ENCODE measurements around the gene TSEN2.
A peak's percentile ranks its signal among the peaks of the same experiment; 100 is the strongest.
"Not testable (repeated sequence)": the region's sequence is repeated elsewhere in the genome, so short reads cannot be mapped to it uniquely, and the experiment has no call there.

The TSEN2 gene

DNA sequence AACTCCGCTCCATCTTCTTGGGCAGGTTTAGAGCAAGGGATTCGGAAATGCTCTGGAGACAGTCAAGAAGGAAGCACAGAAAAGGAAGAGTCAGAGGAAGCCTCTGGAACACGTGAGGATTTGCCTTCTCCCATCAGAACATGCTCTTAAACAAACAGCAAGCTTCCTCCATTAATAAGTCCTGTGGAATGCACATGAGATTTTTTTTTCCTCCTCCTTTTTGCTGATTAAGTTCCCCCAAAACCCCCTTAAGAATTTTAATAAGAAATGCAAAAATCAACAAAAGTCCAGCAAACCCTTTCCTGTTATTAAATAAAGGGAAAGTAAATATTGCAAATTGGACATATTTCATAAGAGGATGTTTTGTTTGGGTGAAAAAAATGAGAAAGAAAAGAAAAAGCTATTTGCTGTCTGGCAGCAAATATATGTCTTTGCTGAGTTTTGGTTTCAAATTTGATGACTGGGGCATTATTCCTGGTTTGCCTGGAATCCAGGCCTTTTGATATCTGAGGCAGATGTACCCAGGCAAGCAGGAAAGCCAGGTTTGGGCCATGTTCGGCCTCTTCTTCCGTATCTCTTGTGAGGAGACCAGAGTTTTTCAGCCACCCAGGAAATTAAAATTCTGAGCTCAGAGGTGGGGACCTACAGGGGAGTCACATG, 7.9 kb upstream of the TSEN2 start:
- Mint-ChIP-seq H3K27me3 (no peaks in the 10 kb centered on the region), H3K36me3 (ENCODE audit: low read depth) (no peaks in the 10 kb centered on the region), H3K4me3 (no peak overlapping the region), H3K4me1 (ENCODE audit: low read depth) (peaks cover 26% of the 10 kb centered on the region), H3K27ac (no peak overlapping the region), H3K9me3 (no peaks in the 10 kb centered on the region)
- no peak for DNase-seq

DNA sequence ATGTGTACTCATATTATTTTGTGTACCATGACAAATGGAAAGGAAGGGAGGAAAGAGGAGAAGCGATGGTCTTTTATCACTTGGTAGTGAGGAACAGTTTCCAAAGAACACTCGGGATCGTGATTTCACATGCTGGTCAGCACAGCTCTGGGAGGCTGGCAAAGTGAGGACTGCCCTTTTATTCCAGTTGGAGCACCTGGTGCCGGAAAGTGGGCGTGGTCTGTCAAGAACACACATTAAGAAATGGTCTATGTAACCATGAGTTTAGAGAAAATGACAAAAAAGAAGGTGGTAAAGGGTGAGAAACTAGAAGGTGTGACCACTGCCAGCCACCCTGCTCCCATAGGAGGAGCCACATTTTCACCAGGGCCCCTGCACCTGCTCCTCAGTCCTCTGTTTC, 7.0 kb upstream of the TSEN2 start:
- DNase-seq = no peak
- Mint-ChIP-seq H3K9me3 (no peaks in the 10 kb centered on the region), H3K36me3 (ENCODE audit: low read depth) (no peaks in the 10 kb centered on the region), H3K4me3 (no peak overlapping the region), H3K27me3 (no peaks in the 10 kb centered on the region), H3K27ac (no peak overlapping the region), H3K4me1 (ENCODE audit: low read depth) (peaks cover 18% of the 10 kb centered on the region)

DNA sequence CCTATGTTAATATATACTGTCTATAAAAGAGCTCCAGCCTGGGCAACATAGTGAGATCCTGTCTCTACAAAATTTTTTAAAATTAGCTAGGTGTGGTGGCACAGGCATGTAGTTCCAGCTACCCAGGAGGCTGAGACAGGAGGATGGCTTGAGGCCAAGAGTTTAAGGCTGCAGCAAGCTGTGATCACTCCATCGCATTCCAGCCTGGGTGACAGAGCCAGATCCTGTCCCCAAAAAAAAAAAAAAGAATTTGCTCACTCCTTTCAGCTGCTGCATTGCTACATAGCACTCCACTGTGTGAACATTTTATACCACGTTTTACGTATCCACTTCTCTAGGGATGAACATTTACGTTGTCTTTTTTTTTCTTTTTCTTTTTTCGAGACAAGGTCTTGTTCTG, 6.0 kb upstream of the TSEN2 start:
- no peak overlapping the region for H3K4me3 Mint-ChIP-seq
- H3K9me3 Mint-ChIP-seq = no peaks in the 10 kb centered on the region
- peaks cover 13% of the 10 kb centered on the region for H3K4me1 Mint-ChIP-seq (ENCODE audit: low read depth)
- H3K27ac Mint-ChIP-seq = no peak overlapping the region
- no peak for DNase-seq
- H3K27me3 Mint-ChIP-seq = no peaks in the 10 kb centered on the region
- H3K36me3 Mint-ChIP-seq (ENCODE audit: low read depth) = no peaks in the 10 kb centered on the region

DNA sequence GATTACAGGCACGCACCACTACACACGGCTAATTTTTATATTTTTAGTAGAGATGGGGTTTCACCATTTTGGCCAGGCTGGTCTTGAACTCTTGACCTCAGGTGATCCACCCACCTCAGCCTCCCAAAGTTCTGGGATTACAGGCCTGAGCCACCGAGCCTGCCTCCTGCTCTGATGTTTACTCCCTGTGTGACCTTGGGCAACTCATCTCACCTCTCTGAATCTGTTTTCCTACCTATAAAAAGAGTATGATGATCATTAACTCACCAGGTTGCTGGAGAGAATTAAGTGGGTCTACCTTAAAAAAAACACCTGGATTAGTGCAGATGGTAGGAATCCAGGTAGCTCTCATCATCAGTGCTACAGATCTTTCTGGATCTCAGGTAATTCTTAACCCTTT, 5.1 kb upstream of the TSEN2 start:
- H3K4me3 Mint-ChIP-seq; DNase-seq; H3K36me3 Mint-ChIP-seq (ENCODE audit: low read depth); H3K27ac Mint-ChIP-seq; H3K9me3 Mint-ChIP-seq; H3K27me3 Mint-ChIP-seq: not testable (repeated sequence)
- H3K4me1 Mint-ChIP-seq (ENCODE audit: low read depth) = peaks cover 19% of the 10 kb centered on the region

DNA sequence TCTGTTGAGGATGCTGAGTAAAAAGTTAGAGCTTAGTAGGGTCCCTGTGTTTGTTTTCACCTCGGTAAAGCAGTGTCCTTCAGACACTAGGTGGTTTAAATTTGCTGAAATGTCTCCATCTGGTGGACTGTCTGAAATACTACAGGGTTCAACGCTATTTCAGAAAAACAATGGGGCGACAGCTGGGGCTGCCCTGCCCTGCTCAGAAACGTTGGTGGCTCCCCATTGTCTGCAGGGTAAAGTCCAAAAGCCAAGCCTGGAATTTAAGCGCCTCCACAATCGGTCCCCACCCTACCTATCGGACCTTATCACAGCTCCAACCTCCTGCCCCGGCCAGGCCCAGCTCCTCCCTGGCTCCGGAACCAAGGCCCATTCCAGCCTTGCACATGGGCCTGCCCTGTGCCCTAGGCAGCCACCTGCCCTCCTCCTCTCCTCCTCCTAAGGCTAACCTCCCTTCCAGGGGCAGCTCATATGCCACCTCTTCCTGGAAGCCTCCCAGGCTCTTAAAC, 4.3 kb upstream of the TSEN2 start:
- Mint-ChIP-seq H3K4me3 (no peak overlapping the region), H3K36me3 (ENCODE audit: low read depth) (peaks cover 7% of the 10 kb centered on the region), H3K27ac (no peak overlapping the region), H3K9me3 (no peaks in the 10 kb centered on the region), H3K27me3 (no peaks in the 10 kb centered on the region), H3K4me1 (ENCODE audit: low read depth) (peaks cover 20% of the 10 kb centered on the region)
- DNase-seq = peak; percentile 50

DNA sequence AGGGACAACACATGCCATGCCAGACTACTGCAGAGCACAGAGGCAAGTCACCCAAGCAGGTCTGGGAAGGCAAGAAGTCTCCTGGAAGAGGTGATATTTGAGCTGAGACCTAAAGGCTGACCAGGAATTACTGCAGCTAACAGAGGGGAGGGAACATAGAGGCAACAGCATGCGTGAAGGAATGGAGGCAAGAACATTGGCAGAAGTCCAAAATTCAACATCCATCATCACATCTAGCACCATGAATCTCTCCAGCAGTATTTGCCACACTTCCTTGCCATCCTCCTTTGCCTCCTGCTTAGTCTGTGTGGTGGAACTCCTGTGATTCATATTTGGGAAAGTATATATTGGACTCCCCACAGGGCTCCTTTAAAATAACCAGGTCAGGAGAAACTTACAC, 870 bp upstream of the TSEN2 start:
- DNase-seq = no peak
- H3K27me3 Mint-ChIP-seq = no peaks in the 10 kb centered on the region
- peak overlapping the region; percentile 96 for H3K27ac Mint-ChIP-seq
- H3K4me1 Mint-ChIP-seq (ENCODE audit: low read depth) = peaks cover 47% of the 10 kb centered on the region
- no peaks in the 10 kb centered on the region for H3K9me3 Mint-ChIP-seq
- H3K36me3 Mint-ChIP-seq (ENCODE audit: low read depth) = peaks cover 37% of the 10 kb centered on the region
- peak overlapping the region; percentile 91 for H3K4me3 Mint-ChIP-seq

DNA sequence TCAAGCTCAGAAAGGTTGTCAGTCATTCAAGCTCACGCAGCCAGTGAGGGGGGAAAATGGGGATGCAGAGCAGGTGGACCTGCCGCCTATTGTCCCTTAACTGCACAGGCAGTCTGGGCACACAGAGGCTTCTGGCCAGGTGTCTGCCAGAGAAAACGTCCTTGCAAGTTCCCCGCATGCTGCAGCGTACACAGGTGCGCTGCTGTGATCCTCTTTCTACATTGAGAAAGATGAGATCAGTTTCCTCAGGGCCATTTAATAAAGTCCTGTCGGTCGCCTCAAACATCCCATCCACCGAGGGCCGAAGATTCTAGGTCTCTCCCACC, 445 bp upstream of the TSEN2 start:
- Mint-ChIP-seq H3K36me3 (ENCODE audit: low read depth) (peaks cover 41% of the 10 kb centered on the region), H3K4me1 (ENCODE audit: low read depth) (peaks cover 51% of the 10 kb centered on the region), H3K27ac (peak overlapping the region; percentile 96), H3K4me3 (peak overlapping the region; percentile 91), H3K27me3 (no peaks in the 10 kb centered on the region), H3K9me3 (no peaks in the 10 kb centered on the region)
- DNase-seq = no peak

DNA sequence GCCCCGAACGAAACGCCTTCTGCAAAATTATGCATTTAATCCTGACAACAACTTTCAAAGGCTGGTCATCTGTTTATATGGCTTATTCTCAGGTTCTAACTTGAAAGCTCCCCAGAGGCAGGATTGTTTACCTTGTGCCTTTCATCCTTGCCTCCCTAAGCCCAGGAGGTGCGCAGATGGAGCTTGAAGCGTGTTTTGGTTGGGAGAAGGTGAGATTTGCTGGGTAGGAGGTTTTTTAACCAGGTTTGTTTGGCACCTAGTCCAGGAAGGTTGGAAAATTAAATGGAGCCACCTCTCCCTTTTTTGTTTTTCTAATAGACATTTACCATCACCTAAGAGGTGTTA, 675 bp downstream of the TSEN2 start:
- Mint-ChIP-seq H3K36me3 (ENCODE audit: low read depth) (peaks cover 51% of the 10 kb centered on the region), H3K9me3 (no peaks in the 10 kb centered on the region), H3K27ac (peak overlapping the region; percentile 96), H3K4me3 (peak overlapping the region; percentile 91), H3K4me1 (ENCODE audit: low read depth) (peaks cover 47% of the 10 kb centered on the region), H3K27me3 (no peaks in the 10 kb centered on the region)
- DNase-seq = no peak

DNA sequence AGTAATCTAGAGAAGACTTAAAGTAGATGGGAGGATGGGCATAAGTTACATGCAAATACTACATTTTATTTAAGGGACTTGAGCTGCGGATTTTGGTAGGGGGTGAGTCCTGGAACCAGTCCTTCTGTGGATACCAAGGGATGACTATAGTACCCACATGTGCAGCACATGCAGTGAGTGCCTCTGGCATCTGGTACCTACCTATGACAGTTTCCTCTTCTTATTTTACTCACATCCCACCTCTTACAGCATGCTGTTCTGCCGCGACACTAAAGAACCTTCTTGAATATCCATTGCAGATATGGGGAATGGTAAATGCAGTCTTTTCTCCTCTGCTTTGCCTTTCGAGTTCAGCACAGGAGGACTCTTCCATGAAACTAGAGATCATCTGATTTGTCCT, 1.7 kb downstream of the TSEN2 start:
- H3K4me3 Mint-ChIP-seq = peak overlapping the region; percentile 91
- peaks cover 61% of the 10 kb centered on the region for H3K36me3 Mint-ChIP-seq (ENCODE audit: low read depth)
- H3K27ac Mint-ChIP-seq = no peak overlapping the region
- peaks cover 48% of the 10 kb centered on the region for H3K4me1 Mint-ChIP-seq (ENCODE audit: low read depth)
- no peaks in the 10 kb centered on the region for H3K9me3 Mint-ChIP-seq
- DNase-seq = no peak
- H3K27me3 Mint-ChIP-seq = no peaks in the 10 kb centered on the region

DNA sequence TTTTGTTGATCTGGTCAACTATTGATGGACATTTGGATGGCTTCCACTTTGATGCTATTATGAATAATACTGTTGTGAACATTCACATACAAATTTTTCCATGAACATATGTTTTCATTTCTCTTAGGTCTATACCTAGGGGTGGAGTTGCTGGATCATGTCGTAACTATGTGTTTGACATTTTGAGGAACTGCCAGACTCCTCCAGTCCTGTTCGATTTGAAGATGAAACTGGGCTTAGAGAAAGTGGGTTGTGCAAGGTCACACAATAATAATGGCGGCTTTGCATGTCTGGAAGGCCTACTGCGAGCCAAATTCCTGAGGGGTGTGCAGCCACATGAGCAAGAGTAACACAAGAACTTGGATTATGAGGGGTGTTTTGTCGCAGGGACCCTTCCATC, 2.6 kb downstream of the TSEN2 start:
- Mint-ChIP-seq H3K4me3 (no peak overlapping the region), H3K9me3 (no peaks in the 10 kb centered on the region), H3K4me1 (ENCODE audit: low read depth) (peaks cover 48% of the 10 kb centered on the region)

DNA sequence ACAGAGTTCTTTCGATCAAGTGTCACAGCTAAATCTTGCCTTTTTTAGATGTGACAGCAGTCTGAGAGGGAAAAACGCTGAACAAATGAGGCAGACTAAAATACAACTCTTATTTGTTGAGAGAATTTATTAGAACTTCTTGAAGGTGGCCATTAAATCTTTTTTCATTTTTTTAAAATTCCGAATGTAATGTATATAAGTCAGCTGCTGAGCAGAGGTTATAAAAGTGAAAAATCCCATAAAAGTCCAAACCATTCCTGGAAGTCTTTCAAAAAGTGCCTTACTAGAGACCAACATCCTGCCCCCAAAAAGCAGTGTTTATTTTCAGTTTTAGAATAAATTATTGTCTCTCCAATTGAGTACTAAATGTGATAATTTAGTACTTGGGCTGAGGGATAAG, 3.1 kb downstream of the TSEN2 start:
- H3K27me3 Mint-ChIP-seq = no peaks in the 10 kb centered on the region
- no peak overlapping the region for H3K4me3 Mint-ChIP-seq
- H3K36me3 Mint-ChIP-seq (ENCODE audit: low read depth) = peaks cover 74% of the 10 kb centered on the region
- peaks cover 48% of the 10 kb centered on the region for H3K4me1 Mint-ChIP-seq (ENCODE audit: low read depth)
- DNase-seq = no peak
- H3K9me3 Mint-ChIP-seq = no peaks in the 10 kb centered on the region
- no peak overlapping the region for H3K27ac Mint-ChIP-seq

More for the DNA sequence above, 2.6 kb downstream of the TSEN2 start:
- Mint-ChIP-seq H3K27me3 (no peaks in the 10 kb centered on the region), H3K27ac (no peak overlapping the region), H3K36me3 (ENCODE audit: low read depth) (peaks cover 70% of the 10 kb centered on the region)
- no peak for DNase-seq

DNA sequence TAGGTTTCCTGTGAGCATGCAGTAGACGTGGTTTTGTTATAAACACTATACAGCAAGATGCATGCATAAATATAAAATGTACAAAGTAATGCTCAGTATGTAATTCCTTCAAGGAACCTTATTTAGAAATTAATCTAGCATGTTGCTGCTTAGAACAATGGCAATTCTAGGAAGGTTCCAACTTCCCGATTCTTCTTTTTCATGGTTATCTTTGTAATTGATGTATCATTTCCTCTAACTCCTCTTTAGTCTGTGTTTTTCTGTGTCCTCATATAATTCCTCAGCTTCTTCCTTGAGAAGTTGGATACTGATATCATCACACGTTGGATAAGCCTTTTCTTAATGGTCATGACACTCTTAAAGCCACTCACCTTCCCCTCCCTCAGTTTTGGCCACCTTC, 3.5 kb downstream of the TSEN2 start:
- Mint-ChIP-seq H3K36me3 (ENCODE audit: low read depth) (peaks cover 77% of the 10 kb centered on the region), H3K4me1 (ENCODE audit: low read depth) (peaks cover 47% of the 10 kb centered on the region), H3K4me3 (no peak overlapping the region), H3K9me3 (no peaks in the 10 kb centered on the region), H3K27me3 (no peaks in the 10 kb centered on the region), H3K27ac (no peak overlapping the region)
- no peak for DNase-seq

DNA sequence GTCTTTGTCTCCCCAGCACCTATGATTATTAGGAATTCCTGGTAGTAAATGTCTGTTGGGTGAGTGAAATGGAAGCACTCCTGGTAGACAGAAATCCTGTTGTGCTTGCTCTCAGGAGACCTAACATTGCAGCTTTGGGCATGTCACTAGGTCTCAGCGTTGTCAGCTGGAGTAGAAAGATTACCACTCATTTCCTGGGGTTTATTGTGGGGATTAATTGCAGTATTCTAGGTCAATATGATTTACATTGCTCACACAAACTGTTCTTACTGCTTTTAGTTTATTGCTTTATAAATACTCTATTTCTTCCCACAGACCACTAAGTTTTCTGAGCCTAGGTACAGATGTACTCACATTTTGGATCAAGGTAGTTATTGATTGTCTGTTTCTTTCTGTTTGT, 5.1 kb downstream of the TSEN2 start:
- no peaks in the 10 kb centered on the region for H3K9me3 Mint-ChIP-seq
- peaks cover 34% of the 10 kb centered on the region for H3K4me1 Mint-ChIP-seq (ENCODE audit: low read depth)
- no peak overlapping the region for H3K27ac Mint-ChIP-seq
- DNase-seq = no peak
- peaks cover 90% of the 10 kb centered on the region for H3K36me3 Mint-ChIP-seq (ENCODE audit: low read depth)
- H3K27me3 Mint-ChIP-seq = no peaks in the 10 kb centered on the region
- H3K4me3 Mint-ChIP-seq = no peak overlapping the region

DNA sequence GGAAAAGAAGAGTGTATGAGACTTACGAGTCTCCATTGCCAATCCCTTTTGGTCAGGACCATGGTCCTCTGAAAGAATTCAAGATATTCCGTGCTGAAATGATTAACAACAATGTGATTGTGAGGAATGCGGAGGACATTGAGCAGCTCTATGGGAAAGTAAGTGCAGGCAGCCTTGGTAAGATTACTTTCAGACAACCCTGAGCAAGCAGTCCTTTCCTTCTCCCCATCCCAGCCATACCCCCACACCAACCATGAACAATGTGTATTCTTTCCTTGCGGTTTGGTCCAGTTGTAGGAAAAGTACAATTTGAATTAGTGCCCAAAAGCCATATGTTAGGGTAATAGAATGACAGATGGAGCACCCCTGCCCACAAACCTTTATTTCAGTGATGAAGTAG, 5.6 kb downstream of the TSEN2 start:
- no peak overlapping the region for H3K27ac Mint-ChIP-seq
- peaks cover 88% of the 10 kb centered on the region for H3K36me3 Mint-ChIP-seq (ENCODE audit: low read depth)
- no peaks in the 10 kb centered on the region for H3K27me3 Mint-ChIP-seq
- H3K4me3 Mint-ChIP-seq = no peak overlapping the region
- DNase-seq = no peak
- no peaks in the 10 kb centered on the region for H3K9me3 Mint-ChIP-seq
- peaks cover 34% of the 10 kb centered on the region for H3K4me1 Mint-ChIP-seq (ENCODE audit: low read depth)

DNA sequence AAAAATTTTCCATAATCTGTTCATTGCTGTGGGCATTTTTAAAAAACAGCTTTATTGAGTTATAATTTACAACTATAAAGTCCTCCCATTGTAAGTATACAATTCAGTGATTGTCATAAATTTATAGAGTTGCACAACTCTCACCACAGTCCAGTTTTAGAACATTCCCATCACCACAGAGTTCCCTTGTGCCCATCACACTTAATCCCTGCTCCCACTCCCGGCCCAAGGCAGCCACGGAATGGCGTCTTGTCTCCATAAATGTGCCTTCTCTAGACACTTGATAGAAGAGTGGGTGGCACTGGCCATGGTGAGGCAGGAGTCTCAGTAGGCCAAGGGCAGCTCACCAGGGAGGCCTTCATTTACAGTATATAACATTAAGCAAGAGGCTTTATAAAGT, 6.3 kb downstream of the TSEN2 start:
- no peaks in the 10 kb centered on the region for H3K27me3 Mint-ChIP-seq
- no peak overlapping the region for H3K27ac Mint-ChIP-seq
- peaks cover 85% of the 10 kb centered on the region for H3K36me3 Mint-ChIP-seq (ENCODE audit: low read depth)
- no peak overlapping the region for H3K4me3 Mint-ChIP-seq
- H3K4me1 Mint-ChIP-seq (ENCODE audit: low read depth) = peaks cover 28% of the 10 kb centered on the region
- no peaks in the 10 kb centered on the region for H3K9me3 Mint-ChIP-seq
- DNase-seq = no peak

Measured in activated T-cell treated with anti-CD3 and anti-CD28 coated beads, Interleukin-2, amount 50 U/mL, for 24 hours (primary cell).